ENCODE data around the gene FAM228B. TPM values are rescaled to one million over a fixed set of nuclear protein-coding genes. Genes with fewer than 3 reads are reported as not detected.

Gene FAM228B
- total and polyA plus RNA-seq, 9 of the 15 experiments (the other 6 are each of a cell fraction or from before 2014, with no cell fraction given): 1.1 to 3.7 (median 2.6) TPM

GRCh38 chr2:24208490-24208889 lies 85.2 kb downstream of the FAM228B start:
- TF ChIP-seq CREBBP (IDR thresholded peaks at IDR 0.05; ENCODE audit: low read depth, low read length) (no peak), ZNF75A (CRISPR knock-in tag; IDR thresholded peaks at IDR 0.05) (no peak), MTF1 (CRISPR knock-in tag; IDR thresholded peaks at IDR 0.05; ENCODE audit: borderline replicate concordance) (no peak), ZEB2 (IDR thresholded peaks at IDR 0.05) (no peak), RBM14 (IDR thresholded peaks at IDR 0.05; ENCODE audit: borderline replicate concordance, insufficient read depth, low read depth, low read length) (no peak), SREBF1 (IDR thresholded peaks at IDR 0.05; ENCODE audit: borderline replicate concordance, low read depth, low read length) (no peak), ZNF589 (CRISPR knock-in tag; IDR thresholded peaks at IDR 0.05; ENCODE audit: low read depth) (no peak), KAT7 (CRISPR knock-in tag; IDR thresholded peaks at IDR 0.05; ENCODE audit: borderline replicate concordance) (no peak), POLR2B (IDR thresholded peaks at IDR 0.05; ENCODE audit: low read depth, partially characterized antibody) (no peak), SLC30A9 (CRISPR knock-in tag; IDR thresholded peaks at IDR 0.05) (no peak), RBM25 (IDR thresholded peaks at IDR 0.05; ENCODE audit: low read depth, low read length, severe bottlenecking) (no peak), STAT6 (CRISPR knock-in tag; IDR thresholded peaks at IDR 0.05) (no peak), ZNF165 (CRISPR knock-in tag; IDR thresholded peaks at IDR 0.05; ENCODE audit: borderline replicate concordance) (no peak), ETV6 (IDR thresholded peaks at IDR 0.05; ENCODE audit: borderline replicate concordance in 1 of 2, low read depth in 2 of 2, low read length in 1 of 2) (no peak), ETV6 (CRISPR knock-in tag; IDR thresholded peaks at IDR 0.05; ENCODE audit: borderline replicate concordance) (no peak), ZFP1 (CRISPR knock-in tag; IDR thresholded peaks at IDR 0.05) (no peak), ZNF280B (CRISPR knock-in tag; IDR thresholded peaks at IDR 0.05) (no peak)
- Histone ChIP-seq H3K79me2 (ENCODE audit: control insufficient read depth, insufficient read depth, low read length) (no peaks in the 10 kb centered on the region), H3K4me1 (replicated peaks in 1 of 2; ENCODE audit: control insufficient read depth in 2 of 2, insufficient read depth in 2 of 2, low read length in 2 of 2) (peaks cover 0 to 3% of the 10 kb centered on the region in 2 experiments; a peak in 1 of 5 replicates), H3K9ac (ENCODE audit: insufficient read depth in 1 of 2, low read depth in 2 of 2, low read length in 2 of 2) (no peak overlapping the region; a peak in 1 of 4 replicates), H2AFZ (ENCODE audit: low read depth, low read length) (no peak overlapping the region), H3K36me3 (ENCODE audit: control insufficient read depth, insufficient read depth, low read length) (no peaks in the 10 kb centered on the region), H4K20me1 (replicated peaks; ENCODE audit: control insufficient read depth, insufficient read depth, low read length) (no peaks in the 10 kb centered on the region), H3K4me2 (ENCODE audit: insufficient read depth, low read length) (no peak overlapping the region), H3K27me3 (ENCODE audit: control insufficient read depth in 2 of 2, insufficient read depth in 2 of 2, low read length in 2 of 2) (no peaks in the 10 kb centered on the region), H3K27ac (ENCODE audit: extremely low read depth, low read depth, low read length) (no peak overlapping the region), H3K4me3 (no peak overlapping the region), H3K9me1 (ENCODE audit: control insufficient read depth, insufficient read depth, low read length) (no peaks in the 10 kb centered on the region), H3K9me3 (replicated peaks; ENCODE audit: control insufficient read depth, insufficient read depth, low read depth, low read length) (no peaks in the 10 kb centered on the region)
- BruUV-seq (replicated peaks): no TSS peak
- DNase-seq (ENCODE audit: extremely low read depth in 1 of 4, low spot score in 3 of 4) (no peak), ATAC-seq (no peak), FAIRE-seq (no peak)
- in situ Hi-C loops (cut with MboI): no loop called here
- ChIA-PET POLR2A (interaction anchor here (2.0 kb wide), 1 partner anchor 9 kb away, joined by 6 read pairs; no protein-coding TSS in a partner anchor), CTCF (ENCODE audit: low intra/inter-chr PET ratio) (no interaction called here)
- intact Hi-C loops (cut with micrococcal nuclease): no loop called here
- WGBS (ENCODE audit: insufficient coverage, low coverage, missing lambda C conversion rate): 58% methylated on average over 16 of the region's 16 CpGs
